GM19239 (cell line): ENCODE data around the gene TRIB2.
"Not testable (repeated sequence)": the region's sequence is repeated elsewhere in the genome, so short reads cannot be mapped to it uniquely, and the experiment has no call there.

Experiments used
- DNase-seq: peaks from one replicate; pipeline ENCODE4 v3.0.0; 2011; ENCODE audit warnings: low spot score; ENCODE audit not compliant: insufficient read length
- FAIRE-seq: peaks from 2 replicates; lab custom pipeline; 2011; peaks lifted over from hg19 to GRCh38; lab: Jason Lieb, UNC

Gene TRIB2

GRCh38 chr2:12716282-12717190 is at the start of gene TRIB2:
TSS of gene TRIB2 (plus strand) at chr2:12716936. CDS start at chr2:12718308, 1,372 bp downstream.
- FAIRE-seq = no peak

DNA sequence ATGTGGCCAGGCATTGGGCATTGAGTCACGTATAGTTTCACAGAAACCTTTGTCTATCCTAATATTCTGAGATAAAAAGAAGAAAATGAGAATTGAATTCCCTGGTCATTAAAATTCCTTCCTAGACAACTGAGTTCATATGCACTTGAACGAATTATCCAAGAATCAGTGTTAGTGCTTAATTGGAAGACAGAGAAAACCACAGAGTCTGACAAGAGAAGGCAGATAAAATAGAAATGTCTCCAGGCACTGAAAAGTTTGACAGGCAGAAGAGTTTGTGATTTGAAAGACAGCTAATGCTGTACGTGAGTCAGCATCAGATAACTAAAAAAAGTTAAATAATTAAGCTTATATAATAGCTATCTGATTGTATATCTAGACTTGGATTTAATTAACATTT is 47.7 kb upstream of the TRIB2 start:
- FAIRE-seq (no peak), DNase-seq (no peak)

More at GRCh38 chr2:12716282-12717190, at the start of gene TRIB2:
- DNase-seq = peak; percentile 65

DNA sequence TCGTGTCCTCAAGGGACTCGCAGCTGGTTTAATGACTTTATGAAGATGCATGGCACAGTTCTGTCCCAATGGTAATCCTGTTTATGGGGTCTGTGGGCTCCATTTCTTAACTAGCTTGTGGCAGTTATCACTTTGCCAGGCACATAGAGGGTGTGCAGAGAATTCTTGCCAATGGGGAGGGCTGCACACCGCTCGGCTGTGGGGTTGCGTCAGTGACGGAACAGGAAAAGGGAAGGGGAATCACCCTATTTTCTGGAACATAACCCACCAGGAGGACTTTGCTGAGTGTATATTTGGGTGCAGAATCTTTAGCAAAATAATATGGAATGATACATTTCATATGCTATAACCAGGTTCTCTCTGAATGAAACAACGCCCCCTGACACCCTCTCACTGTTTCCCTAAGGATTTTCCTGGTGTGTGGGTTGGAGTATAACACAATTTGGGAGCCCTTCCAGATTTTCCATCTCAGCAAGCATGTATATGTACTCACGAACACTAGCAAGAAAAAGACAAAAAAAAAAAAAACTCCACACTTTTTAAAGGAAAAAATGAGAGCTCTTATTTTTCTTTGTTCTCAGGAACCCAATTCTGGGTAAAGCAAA is 43.9 kb upstream of the TRIB2 start:
- no peak for DNase-seq

GRCh38 chr2:12674644-12675328 is 42.0 kb upstream of the TRIB2 start:
- DNase-seq = no peak
- FAIRE-seq = no peak

More for the DNA sequence above, 43.9 kb upstream of the TRIB2 start:
- no peak for FAIRE-seq

- DNase-seq = no peak
- no peak for FAIRE-seq
Observed at GRCh38 chr2:12675352-12675795, 41.4 kb upstream of the TRIB2 start.

- no peak for DNase-seq
- FAIRE-seq = no peak
Observed at GRCh38 chr2:12675801-12676200, 40.9 kb upstream of the TRIB2 start.

GRCh38 chr2:12676771-12677170 is 40.0 kb upstream of the TRIB2 start:
- DNase-seq (no peak), FAIRE-seq (no peak)

- no peak for DNase-seq
- FAIRE-seq = no peak
Observed at GRCh38 chr2:12678186-12678585, 38.5 kb upstream of the TRIB2 start.

- no peak for FAIRE-seq
- DNase-seq = no peak
Observed at GRCh38 chr2:12679550-12680072, 37.1 kb upstream of the TRIB2 start.

GRCh38 chr2:12680115-12680514 is 36.6 kb upstream of the TRIB2 start:
- not testable (repeated sequence) for DNase-seq

DNA sequence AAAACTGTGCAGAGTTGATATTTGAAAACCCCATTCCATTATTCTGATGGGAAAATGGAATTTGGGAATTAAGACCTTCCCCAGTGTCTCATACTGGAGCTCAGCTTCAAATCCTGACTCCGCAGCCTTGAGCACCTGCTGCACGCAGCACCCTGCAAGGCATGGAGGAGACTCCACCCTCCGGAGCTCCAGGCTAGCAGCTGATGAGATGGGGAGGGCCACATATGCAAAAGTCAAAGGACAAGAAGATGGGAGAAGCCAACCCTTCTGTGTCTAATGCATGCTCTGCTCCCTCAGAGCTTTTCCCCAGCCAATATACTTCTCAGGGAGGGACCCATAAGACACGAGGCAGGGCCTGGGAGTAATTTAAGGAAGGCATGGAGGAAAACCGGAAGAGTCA is 34.7 kb upstream of the TRIB2 start:
- no peak for FAIRE-seq
- DNase-seq = no peak

More at GRCh38 chr2:12680115-12680514, 36.6 kb upstream of the TRIB2 start:
- FAIRE-seq = not testable (repeated sequence)

DNA sequence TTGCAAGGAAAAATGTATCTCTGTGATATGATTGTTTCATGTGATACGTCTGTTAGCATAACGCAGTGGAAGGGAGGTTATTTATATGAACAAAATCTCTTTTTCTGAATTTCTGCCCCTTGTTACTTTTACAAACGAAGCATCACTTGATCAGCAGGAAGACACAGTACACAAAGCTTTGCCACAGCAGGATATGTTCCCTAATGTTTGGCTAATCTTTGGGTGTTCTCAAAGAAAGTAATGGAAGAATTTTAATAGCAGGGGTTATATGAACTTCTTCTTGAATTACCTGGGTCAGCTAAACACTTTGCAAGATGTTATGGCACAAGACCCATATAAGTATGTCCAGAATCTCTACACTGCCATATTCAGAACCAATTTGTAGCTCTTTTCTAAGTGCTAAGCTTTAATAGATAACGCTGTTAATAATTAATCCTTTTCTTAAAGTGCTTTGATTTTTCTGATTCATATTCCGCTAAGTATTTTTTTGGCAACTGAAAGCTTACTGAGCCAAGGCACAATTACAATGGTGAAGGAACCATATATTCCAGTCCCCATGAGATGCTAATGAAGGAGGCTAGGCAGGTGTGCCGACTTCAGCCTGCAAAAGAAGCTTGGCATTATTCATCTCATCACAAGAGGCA is 33.2 kb upstream of the TRIB2 start:
- DNase-seq (no peak), FAIRE-seq (no peak)

- DNase-seq = no peak
Observed at GRCh38 chr2:12684471-12684936, 32.2 kb upstream of the TRIB2 start.

GRCh38 chr2:12685145-12685544 is 31.6 kb upstream of the TRIB2 start:
- DNase-seq = no peak
- FAIRE-seq = no peak

More at GRCh38 chr2:12684471-12684936, 32.2 kb upstream of the TRIB2 start:
- FAIRE-seq = no peak

- DNase-seq = no peak
- no peak for FAIRE-seq
Observed at GRCh38 chr2:12685956-12686355, 30.8 kb upstream of the TRIB2 start.

- DNase-seq = no peak
- no peak for FAIRE-seq
Observed at GRCh38 chr2:12686708-12687283, 29.9 kb upstream of the TRIB2 start.

DNA sequence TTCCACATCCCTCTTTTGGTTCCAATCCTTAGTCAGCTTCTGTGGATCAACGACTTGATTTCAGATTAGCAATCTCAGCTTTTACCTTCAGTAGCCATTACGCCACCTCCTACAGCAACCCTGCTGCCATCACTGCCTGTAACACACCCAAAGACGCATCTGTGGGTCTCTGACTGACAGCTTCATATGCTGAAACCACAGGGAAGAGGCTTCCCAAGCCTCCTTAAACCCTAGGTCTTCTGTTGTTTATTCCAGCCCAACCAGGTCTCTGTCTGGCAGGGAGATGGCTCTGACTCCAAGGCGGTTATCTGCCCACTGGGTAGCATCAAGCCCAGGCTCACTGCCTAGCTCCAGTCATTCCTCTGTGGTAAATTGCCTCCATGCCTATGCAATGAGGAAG is 28.6 kb upstream of the TRIB2 start:
- DNase-seq (no peak), FAIRE-seq (no peak)

DNA sequence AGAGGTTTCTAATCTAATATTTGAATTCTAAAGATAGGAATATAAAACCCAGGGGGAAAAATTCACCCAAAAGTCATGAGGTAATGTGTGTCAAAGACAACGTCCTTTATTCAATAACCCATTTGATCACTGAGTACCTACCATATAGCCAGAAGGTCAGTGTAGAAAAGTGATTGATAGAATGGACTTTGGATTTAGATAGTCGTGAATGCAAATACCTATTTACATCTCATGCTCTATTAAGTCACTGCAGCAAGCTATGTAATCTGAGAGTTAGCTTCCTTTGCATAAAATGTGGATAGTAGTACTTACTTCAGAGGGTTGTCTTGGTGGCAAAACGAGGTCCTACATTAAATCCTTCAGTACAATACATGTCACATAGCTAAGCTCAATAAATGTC is 27.8 kb upstream of the TRIB2 start:
- DNase-seq (no peak), FAIRE-seq (no peak)

DNA sequence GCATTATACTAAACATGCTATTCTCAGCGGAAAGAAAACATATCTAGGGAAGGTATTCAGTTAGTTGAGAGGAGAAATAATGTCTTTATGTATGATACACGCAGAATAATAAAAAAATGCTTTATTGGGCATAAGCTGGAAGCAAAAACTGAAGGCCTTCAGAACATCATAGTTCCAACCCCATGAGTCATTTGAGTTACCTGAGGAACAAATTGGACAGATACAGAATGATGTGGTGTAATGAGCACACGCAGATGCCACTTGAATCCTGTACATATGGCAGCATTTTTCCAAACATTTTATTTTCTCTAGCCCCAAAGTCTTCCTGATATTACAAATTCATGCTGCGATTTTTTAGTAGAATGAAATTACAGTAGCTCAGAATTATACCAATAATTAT is 23.2 kb upstream of the TRIB2 start:
- DNase-seq (no peak), FAIRE-seq (no peak)
